Mammary epithelial cell (primary cell): ENCODE data around the gene ADARB2.

Source experiments
- EZH2 ChIP-seq: IDR thresholded peaks from 2 replicates; pipeline ENCODE4 v1.6.1; 2012; ENCODE audit warnings: low read length, inconsistent platforms, borderline replicate concordance
- TF ChIP-seq, protein P1 (sequence below), 2 donors: IDR thresholded peaks in 1 of 2; conservative IDR thresholded peaks in 1 of 2; 2 replicates each; pipeline ENCODE4 v1.5.1; 2011 to 2012; ENCODE audit warnings: inconsistent platforms in 2 of 2, low read length in 2 of 2, mild to moderate bottlenecking in 2 of 2, control low read depth in 1 of 2, low read depth in 1 of 2; ENCODE audit not compliant: insufficient read depth in 1 of 2; ENCODE audit errors: extremely low read depth in 1 of 2

DNA sequence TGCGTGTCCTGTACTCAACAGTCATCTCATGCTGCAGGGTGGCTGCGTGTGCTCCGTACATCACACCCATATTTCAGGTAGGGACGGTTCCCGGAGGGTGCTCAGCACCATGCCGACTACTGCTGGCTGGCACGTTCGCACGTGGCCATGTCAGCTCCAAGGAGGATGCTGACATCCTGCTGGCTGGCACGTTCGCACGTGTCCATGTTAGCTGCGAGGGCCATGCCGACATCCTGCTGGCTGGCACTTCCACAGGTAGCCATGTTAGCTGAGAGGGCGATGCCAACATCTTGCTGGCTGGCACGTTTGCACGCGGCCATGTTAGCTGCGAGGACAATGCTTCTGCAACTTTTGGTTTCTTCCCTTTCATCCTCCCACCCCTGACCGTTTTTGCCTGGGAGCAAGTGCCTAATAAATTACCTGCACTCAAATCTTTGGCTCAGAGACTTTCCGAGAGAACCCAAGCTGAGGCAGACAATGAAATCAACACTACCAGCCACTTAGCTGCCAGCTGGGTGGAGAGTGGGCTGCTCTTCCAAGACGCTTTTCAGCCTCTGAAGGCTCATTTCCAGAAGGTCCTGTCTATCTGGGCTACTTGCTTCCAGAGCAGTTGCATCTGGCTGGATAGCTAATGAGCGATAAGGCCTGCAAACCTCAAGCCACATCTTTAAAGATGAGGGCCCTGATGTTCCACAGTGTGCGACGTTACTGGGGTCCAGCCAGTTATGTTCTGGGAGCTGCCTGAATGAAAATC, 576.6 kb downstream of the ADARB2 start:
- TF ChIP-seq, protein P1, sequence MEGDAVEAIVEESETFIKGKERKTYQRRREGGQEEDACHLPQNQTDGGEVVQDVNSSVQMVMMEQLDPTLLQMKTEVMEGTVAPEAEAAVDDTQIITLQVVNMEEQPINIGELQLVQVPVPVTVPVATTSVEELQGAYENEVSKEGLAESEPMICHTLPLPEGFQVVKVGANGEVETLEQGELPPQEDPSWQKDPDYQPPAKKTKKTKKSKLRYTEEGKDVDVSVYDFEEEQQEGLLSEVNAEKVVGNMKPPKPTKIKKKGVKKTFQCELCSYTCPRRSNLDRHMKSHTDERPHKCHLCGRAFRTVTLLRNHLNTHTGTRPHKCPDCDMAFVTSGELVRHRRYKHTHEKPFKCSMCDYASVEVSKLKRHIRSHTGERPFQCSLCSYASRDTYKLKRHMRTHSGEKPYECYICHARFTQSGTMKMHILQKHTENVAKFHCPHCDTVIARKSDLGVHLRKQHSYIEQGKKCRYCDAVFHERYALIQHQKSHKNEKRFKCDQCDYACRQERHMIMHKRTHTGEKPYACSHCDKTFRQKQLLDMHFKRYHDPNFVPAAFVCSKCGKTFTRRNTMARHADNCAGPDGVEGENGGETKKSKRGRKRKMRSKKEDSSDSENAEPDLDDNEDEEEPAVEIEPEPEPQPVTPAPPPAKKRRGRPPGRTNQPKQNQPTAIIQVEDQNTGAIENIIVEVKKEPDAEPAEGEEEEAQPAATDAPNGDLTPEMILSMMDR (conservative IDR thresholded peaks at IDR 0.05 in 1 of 2, IDR thresholded peaks at IDR 0.05 in 1 of 2; ENCODE audit: extremely low read depth in 1 of 2, insufficient read depth in 1 of 2, low read depth in 1 of 2, low read length in 2 of 2), result no peak
- no peak for TF ChIP-seq EZH2
